ENCODE measurements around the gene ENPP7.

DNA sequence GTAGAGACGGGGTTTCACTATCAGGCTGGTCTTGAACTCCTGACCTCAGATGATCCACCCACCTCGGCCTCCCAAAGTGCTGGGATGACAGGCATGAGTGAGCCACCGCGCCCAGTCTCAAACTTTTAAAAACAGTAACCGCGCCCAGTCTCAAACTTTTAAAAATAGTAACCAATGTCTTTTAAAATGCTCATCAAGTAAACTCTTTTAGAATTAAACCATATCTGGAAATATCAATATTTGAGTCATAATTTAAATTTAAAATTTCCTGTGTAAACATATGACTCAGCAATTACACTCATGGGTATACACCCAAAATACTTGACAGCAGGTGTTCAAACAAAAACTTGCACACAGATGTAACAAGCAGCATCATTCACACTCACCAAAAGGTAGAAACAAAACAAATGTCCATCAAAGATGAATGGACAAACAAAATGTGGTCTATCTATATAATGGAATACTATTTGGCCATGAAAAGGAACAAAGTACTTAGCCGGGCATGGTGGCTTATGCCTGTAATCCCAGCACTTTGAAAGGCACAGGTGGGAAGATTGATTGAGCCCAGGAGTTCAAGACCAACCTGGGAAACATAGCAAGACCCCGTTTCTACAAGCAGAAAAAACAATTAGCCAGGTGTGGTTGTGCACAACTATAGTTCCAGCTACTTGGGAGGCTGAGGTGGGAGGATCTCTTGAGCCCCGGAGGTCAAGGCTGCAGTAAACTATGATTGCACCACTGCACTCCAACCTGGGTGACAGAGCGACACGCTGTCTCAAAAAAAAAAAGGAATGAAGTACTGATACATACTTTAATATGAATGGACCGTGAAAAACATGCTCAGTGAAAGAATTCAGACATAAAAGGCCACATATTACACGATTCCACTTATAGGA is 20.2 kb downstream of the ENPP7 start:
- TF ChIP-seq POLR2A (IDR thresholded peaks at IDR 0.05), result no peak
- TF ChIP-seq, protein P1, sequence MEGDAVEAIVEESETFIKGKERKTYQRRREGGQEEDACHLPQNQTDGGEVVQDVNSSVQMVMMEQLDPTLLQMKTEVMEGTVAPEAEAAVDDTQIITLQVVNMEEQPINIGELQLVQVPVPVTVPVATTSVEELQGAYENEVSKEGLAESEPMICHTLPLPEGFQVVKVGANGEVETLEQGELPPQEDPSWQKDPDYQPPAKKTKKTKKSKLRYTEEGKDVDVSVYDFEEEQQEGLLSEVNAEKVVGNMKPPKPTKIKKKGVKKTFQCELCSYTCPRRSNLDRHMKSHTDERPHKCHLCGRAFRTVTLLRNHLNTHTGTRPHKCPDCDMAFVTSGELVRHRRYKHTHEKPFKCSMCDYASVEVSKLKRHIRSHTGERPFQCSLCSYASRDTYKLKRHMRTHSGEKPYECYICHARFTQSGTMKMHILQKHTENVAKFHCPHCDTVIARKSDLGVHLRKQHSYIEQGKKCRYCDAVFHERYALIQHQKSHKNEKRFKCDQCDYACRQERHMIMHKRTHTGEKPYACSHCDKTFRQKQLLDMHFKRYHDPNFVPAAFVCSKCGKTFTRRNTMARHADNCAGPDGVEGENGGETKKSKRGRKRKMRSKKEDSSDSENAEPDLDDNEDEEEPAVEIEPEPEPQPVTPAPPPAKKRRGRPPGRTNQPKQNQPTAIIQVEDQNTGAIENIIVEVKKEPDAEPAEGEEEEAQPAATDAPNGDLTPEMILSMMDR (IDR thresholded peaks at IDR 0.05), result no peak
- no peak for TF ChIP-seq EP300 (IDR thresholded peaks at IDR 0.05)

Measured in stomach (tissue), 4 donors.